Right atrium auricular region (tissue), 2 donors: ENCODE measurements around the gene TAS2R39. TPM values are rescaled to one million over a fixed set of nuclear protein-coding genes. Genes with fewer than 3 reads are reported as not detected.

Source experiments
- DNase-seq: peaks from one replicate; pipeline ENCODE4 v3.0.0-alpha.2; 2019; ENCODE audit warnings: low spot score
- H3K27ac ChIP-seq, 2 donors: fragments of 200-600 bp; sonication (generic); 1 replicate in 1 of 2; 2 replicates in 1 of 2; pipeline ENCODE4 v1.5.1; 2016 to 2019
- H3K27me3 ChIP-seq, 2 donors: fragments of 200-600 bp; sonication (generic); one replicate each; pipeline versions ENCODE4 v1.5.1 to v1.6.0; 2017 to 2019
- H3K36me3 ChIP-seq: fragments of 200-600 bp; sonication (generic); one replicate; pipeline ENCODE4 v1.5.1; 2016
- H3K4me1 ChIP-seq, 2 donors: fragments of 200-600 bp; sonication (generic); one replicate each; pipeline versions ENCODE4 v1.5.1 to v1.6.0; 2017 to 2019
- H3K4me3 ChIP-seq, 2 donors: fragments of 200-600 bp; sonication (generic); 1 replicate in 1 of 2; 2 replicates in 1 of 2; pipeline ENCODE4 v1.5.1; 2017 to 2019; ENCODE audit warnings: mild to moderate bottlenecking in 1 of 2, moderate library complexity in 1 of 2
- H3K9me3 ChIP-seq, 2 donors: fragments of 200-600 bp; sonication (generic); one replicate each; pipeline ENCODE4 v1.5.1; 2019
- total RNA-seq, 2 donors: library from RNA; depleted of rRNA; stranded (reverse); fragments of >200 nt; gene quantifications; one replicate each; pipeline ENCODE4 v1.1.0, GENCODE V29; 2016
- TF ChIP-seq, protein P1 (sequence below), 2 donors: fragments of 200-600 bp; sonication (generic); IDR thresholded peaks; one replicate each; pipeline ENCODE4 v1.5.1; 2019; ENCODE audit warnings: antibody characterized with exemption in 2 of 2

Gene TAS2R39
- total RNA-seq, 2 donors from 2014 or later = not detected

DNA sequence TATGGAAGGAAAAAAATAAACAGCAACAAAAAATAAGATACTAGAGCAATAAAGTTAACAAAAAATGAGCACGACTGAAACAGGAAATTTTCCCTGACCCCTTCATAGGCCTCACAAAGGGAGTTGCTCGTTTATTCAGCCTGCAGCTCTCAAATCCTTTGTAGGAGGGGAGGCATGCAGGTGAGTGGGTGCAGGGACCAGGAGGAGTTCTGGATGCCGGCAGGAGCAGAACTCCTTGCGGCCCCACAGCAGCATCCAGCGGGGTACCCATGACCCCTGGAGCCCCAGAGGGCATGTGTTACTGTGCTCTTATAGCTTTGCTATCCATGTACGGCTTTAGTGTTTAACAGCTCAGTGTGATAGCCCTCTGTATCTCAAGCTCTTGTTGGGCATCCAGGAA, 5.8 kb downstream of the TAS2R39 start:
- no peaks in the 10 kb centered on the region for H3K36me3 ChIP-seq

DNA sequence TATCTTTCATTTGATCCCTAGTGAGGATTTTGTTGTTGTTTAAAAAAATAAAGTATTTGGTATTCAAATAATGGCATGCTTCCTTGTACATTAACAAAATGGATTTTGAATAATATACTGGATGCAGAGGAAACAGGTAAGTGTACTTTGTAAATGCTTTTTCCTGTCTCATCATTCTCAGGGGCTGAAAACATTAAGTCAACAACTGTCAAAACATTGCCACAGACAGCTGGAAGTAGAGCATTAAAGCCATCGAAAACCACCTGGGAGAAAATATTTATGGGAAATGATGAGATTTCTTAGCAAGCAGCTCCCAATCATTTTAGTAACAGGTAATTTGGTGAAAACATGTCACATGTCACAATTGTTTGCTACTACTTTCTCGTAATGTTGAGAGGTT, 10.7 kb downstream of the TAS2R39 start:
- TF ChIP-seq, protein P1, sequence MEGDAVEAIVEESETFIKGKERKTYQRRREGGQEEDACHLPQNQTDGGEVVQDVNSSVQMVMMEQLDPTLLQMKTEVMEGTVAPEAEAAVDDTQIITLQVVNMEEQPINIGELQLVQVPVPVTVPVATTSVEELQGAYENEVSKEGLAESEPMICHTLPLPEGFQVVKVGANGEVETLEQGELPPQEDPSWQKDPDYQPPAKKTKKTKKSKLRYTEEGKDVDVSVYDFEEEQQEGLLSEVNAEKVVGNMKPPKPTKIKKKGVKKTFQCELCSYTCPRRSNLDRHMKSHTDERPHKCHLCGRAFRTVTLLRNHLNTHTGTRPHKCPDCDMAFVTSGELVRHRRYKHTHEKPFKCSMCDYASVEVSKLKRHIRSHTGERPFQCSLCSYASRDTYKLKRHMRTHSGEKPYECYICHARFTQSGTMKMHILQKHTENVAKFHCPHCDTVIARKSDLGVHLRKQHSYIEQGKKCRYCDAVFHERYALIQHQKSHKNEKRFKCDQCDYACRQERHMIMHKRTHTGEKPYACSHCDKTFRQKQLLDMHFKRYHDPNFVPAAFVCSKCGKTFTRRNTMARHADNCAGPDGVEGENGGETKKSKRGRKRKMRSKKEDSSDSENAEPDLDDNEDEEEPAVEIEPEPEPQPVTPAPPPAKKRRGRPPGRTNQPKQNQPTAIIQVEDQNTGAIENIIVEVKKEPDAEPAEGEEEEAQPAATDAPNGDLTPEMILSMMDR (IDR thresholded peaks at IDR 0.05) = no peak
- Histone ChIP-seq H3K4me1 (no peaks in the 10 kb centered on the region), H3K27me3 (no peaks in the 10 kb centered on the region), H3K27ac (no peak overlapping the region), H3K9me3 (peaks cover 0 to 13% of the 10 kb centered on the region in 2 donors), H3K4me3 (no peak overlapping the region), H3K36me3 (no peaks in the 10 kb centered on the region)
- DNase-seq = no peak

More for the DNA sequence above, 5.8 kb downstream of the TAS2R39 start:
- no peaks in the 10 kb centered on the region for H3K27me3 ChIP-seq
- H3K9me3 ChIP-seq = no peaks in the 10 kb centered on the region
- H3K4me1 ChIP-seq = no peaks in the 10 kb centered on the region
- H3K27ac ChIP-seq = no peak overlapping the region
- H3K4me3 ChIP-seq = no peak overlapping the region
- TF ChIP-seq, protein P1 (IDR thresholded peaks at IDR 0.05) = no peak
- DNase-seq = no peak

DNA sequence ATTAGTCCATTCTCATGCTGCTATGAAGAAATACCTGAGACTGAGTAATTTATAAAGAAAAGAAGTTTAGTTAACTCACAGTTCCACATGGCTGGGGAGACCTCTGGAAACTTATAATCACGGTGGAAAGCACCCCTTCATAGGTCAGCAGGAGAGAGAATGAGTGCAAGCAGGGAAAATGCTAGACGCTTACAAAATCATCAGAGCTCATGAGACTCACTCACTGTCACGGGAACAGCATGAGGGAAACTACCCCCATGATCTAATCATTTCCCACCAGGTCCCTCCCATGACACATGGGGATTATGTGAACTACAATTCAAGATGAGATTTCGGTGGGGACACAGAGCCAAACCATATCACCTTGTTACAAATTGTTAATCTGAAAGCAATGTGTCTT, 15.8 kb downstream of the TAS2R39 start:
- peaks cover 0 to 13% of the 10 kb centered on the region in 2 donors for H3K9me3 ChIP-seq
- TF ChIP-seq, protein P1 (IDR thresholded peaks at IDR 0.05) = no peak
- no peak for DNase-seq
- no peak overlapping the region for H3K27ac ChIP-seq
- H3K36me3 ChIP-seq = no peaks in the 10 kb centered on the region
- H3K4me3 ChIP-seq = no peak overlapping the region
- H3K4me1 ChIP-seq = no peaks in the 10 kb centered on the region
- H3K27me3 ChIP-seq = no peaks in the 10 kb centered on the region

DNA sequence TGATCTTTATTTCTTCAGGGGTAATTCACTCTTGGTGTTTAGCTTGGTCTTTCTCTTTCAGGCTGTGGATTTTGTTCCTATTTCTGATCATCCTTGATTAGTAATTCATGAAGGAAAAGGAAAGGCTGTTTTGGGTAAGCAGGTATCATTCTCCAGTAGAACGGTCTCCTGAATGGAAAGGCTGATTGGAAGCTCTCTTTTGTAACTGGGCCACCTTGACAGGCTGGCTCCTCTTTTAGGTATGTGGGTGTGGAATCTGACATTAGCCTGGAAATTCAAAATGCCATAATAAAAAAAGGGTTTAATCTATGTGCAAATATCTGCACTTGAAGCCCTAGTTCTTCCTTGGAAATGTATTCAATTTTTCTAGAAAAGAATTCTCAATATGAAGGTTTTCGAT, 18.9 kb downstream of the TAS2R39 start:
- H3K27ac ChIP-seq = no peak overlapping the region
- TF ChIP-seq, protein P1 (IDR thresholded peaks at IDR 0.05) = no peak
- DNase-seq = no peak
- no peaks in the 10 kb centered on the region for H3K36me3 ChIP-seq
- H3K27me3 ChIP-seq = no peaks in the 10 kb centered on the region
- no peaks in the 10 kb centered on the region for H3K4me1 ChIP-seq
- H3K9me3 ChIP-seq = peaks cover 0 to 2% of the 10 kb centered on the region in 2 donors
- H3K4me3 ChIP-seq = no peak overlapping the region

DNA sequence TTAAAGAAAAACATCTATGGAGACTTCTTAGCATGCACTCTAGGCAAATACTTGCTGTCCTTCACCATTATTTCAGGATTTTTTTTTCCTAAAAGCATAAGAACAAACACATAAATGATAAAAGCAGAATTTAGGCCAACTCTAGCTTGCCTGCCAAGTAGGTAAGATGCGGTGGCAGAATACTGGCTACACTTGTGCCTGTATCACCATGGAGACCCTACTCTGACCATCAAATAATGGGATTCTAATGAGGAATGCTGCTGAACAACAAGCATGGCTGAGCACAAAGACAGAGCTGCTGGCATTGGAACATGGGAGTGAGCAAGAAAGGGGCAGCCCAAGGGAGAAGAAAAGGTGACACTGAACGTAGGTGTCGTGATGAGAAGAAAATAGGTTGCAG, 20.2 kb downstream of the TAS2R39 start:
- TF ChIP-seq, protein P1 (IDR thresholded peaks at IDR 0.05) = no peak
- Histone ChIP-seq H3K4me3 (no peak overlapping the region), H3K36me3 (no peaks in the 10 kb centered on the region), H3K4me1 (no peaks in the 10 kb centered on the region), H3K27me3 (no peaks in the 10 kb centered on the region), H3K9me3 (no peaks in the 10 kb centered on the region), H3K27ac (no peak overlapping the region)
- no peak for DNase-seq

DNA sequence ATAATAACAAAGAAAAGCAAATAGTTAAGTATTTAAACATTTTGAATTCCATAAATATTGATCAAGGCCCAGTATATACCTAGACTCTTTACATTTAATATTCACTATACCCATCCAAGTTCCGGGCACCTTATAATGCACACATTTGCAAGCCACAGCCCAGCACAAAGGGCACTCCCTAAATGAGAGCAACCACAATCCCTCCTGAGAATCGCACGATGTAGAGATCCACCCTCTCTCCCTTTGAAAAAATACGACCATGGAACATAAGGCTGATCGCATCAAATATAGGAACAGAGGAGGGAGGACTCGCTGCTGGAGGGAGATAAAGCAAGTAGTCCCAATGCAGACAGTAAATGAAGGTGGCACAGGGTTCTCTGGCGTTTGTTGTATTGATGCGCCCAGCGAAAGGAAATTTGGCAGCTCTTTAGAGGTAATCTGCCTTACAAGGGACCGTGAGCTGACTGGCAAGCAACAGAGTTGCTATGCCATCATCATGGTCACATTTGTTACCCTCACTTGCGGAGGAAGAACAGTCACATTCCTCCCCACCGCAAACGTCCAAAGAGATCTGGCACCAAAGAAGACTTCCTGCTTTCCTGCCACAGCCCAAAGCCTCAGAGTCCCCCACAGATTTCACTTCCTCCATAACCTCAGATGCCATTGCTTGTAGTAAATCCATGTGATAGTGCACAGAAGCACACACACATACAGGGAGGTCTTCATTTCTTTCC, 22.5 kb downstream of the TAS2R39 start:
- H3K9me3 ChIP-seq = no peaks in the 10 kb centered on the region
- TF ChIP-seq, protein P1 (IDR thresholded peaks at IDR 0.05) = no peak
- H3K4me1 ChIP-seq = no peaks in the 10 kb centered on the region
- no peak overlapping the region for H3K27ac ChIP-seq
- no peaks in the 10 kb centered on the region for H3K36me3 ChIP-seq
- DNase-seq = no peak
- no peaks in the 10 kb centered on the region for H3K27me3 ChIP-seq
- H3K4me3 ChIP-seq = no peak overlapping the region
